H7 (cell line): Measurements from ENCODE around the gene NOL9. TPM values are rescaled to one million over a fixed set of nuclear protein-coding genes. Genes with fewer than 3 reads are reported as not detected.
A peak's percentile ranks its signal among the peaks of the same experiment; 100 is the strongest.

ENCODE experiments used
- DNase-seq: peaks from one replicate; pipeline ENCODE4 v3.0.0; 2012
- H3K27me3 ChIP-seq: 2 replicates; pipeline ENCODE4 v1.6.0; 2011; ENCODE audit warnings: mild to moderate bottlenecking, low read length; ENCODE audit not compliant: control insufficient read depth, insufficient read depth
- H3K36me3 ChIP-seq: replicated peaks from 2 replicates; pipeline ENCODE4 v1.5.1; 2011; ENCODE audit warnings: low read length; ENCODE audit not compliant: control insufficient read depth, insufficient read depth
- H3K4me3 ChIP-seq: 2 replicates; pipeline ENCODE4 v1.5.1; 2011; ENCODE audit warnings: low read depth, mild to moderate bottlenecking, control low read depth, low read length, moderate library complexity; ENCODE audit not compliant: insufficient read depth
- total RNA-seq: library from RNA; depleted of rRNA; stranded (reverse); fragments of >200 nt; shearing (Covaris generic); gene quantifications from 2 replicates; pipeline ENCODE4 v1.2.3, GENCODE V29; 2014

NOL9 gene
- total RNA-seq, 1 experiment from 2014 or later: 32.7 TPM

DNA sequence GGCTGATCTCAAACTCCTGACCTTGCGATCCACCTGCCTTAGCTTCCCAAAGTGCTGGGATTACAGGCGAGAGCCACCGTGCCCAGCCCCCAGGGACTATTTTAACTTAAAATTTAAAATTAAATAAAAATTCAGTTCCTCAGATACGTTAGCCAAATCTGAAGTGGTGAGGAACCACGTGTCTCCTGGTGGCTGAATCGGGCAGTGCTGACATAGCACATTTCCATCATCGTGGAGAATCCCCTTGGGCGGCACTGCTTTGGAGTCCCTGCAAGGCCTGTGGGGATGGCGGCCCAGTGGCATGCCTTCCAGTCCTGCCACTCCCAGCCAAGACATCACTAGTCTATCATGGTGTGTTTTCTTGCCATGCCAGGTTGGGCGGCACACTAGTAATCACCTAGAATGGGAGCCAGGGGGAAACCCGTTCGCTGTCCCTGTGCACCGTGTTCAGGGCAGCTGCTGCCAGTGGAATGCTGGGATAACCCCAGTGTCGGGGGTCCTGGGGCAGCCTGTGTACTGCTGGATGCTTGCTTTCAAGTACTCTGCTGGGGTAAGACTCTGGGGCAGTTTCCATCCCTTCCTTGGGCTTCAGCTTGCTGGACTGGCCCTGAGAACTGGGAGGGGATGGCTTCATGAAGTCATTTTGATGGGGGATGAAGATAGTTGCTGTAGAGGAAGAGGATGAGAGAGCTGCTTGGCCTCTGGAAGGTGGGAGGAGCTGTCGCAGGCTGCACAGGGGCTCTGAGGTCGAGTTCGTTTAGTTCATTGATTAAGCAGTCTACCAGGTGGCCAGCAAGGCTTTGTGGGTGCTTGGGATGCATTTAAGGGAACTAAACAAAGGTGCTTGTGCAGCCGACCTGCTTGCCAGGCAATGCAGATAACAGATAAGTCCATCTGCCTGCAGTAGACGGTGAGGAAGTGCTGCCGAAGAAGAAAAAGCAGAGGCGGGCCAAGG is 30.1 kb upstream of the NOL9 start:
- Histone ChIP-seq H3K4me3 (no peak overlapping the region), H3K27me3 (no peaks in the 10 kb centered on the region), H3K36me3 (peaks cover 4% of the 10 kb centered on the region)
- DNase-seq: peak; percentile 69

DNA sequence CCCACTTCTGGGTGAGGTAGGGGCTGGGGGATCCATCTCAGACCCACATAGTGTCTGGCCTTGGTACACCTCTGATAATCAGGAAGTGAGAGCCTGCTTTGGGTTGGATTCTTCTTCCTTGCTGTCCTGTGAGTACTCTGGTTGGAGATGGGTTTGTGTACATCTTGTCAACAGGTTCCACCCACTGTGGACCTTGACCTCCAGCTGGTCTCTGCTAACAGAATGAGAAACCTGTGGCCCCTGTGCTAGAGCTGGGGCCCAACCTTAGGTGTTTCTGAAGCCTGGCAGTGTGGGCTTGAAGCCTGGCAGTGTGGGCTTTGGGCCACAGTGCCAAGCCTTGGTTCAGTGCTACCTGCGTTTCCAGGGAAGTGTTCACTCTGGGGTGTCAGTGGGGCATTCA is 28.1 kb upstream of the NOL9 start:
- no peaks in the 10 kb centered on the region; the same call in none of the 2 replicates for H3K36me3 ChIP-seq
- DNase-seq: no peak
- no peaks in the 10 kb centered on the region for H3K27me3 ChIP-seq
- H3K4me3 ChIP-seq: no peak overlapping the region

GRCh38 chr1:6581561-6582305 is 27.4 kb upstream of the NOL9 start:
- H3K36me3 ChIP-seq: no peaks in the 10 kb centered on the region; the same call in none of the 2 replicates
- no peak for DNase-seq
- no peak overlapping the region for H3K4me3 ChIP-seq
- no peaks in the 10 kb centered on the region for H3K27me3 ChIP-seq

- Histone ChIP-seq H3K4me3 (peak overlapping the region; percentile 97), H3K27me3 (no peaks in the 10 kb centered on the region), H3K36me3 (no peaks in the 10 kb centered on the region; the same call in none of the 2 replicates)
- peak; percentile 71 for DNase-seq
Measured at GRCh38 chr1:6580593-6581409, 26.5 kb upstream of the NOL9 start.

DNA sequence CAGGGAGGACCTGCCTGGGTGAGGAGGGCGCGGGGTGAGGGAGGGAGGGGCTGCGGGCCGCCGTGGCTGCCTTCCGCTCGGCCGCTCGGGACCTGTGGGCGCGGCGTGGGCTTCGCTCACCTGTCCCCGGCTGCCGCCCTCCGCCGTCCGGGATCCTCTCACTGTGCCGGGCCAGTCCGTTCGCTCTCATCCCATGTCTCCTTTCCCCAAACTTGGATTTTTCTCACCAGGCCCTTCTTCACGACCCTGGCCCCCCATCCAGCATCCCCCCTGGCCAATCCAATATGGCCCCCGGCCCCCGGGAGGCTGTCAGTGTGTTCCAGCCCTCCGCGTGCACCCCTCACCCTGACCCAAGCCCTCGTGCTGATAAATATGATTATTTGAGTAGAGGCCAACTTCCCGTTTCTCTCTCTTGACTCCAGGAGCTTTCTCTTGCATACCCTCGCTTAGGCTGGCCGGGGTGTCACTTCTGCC is 25.8 kb upstream of the NOL9 start:
- DNase-seq: no peak
- Histone ChIP-seq H3K27me3 (no peaks in the 10 kb centered on the region), H3K4me3 (peak overlapping the region; percentile 97), H3K36me3 (no peaks in the 10 kb centered on the region; the same call in none of the 2 replicates)

GRCh38 chr1:6579374-6580118 is 25.2 kb upstream of the NOL9 start, which contains the start of gene ZBTB48:
TSS of gene ZBTB48 (plus strand) at chr1:6579994. CDS start at chr1:6580610, 616 bp downstream.
- Histone ChIP-seq H3K36me3 (no peaks in the 10 kb centered on the region; the same call in none of the 2 replicates), H3K27me3 (no peaks in the 10 kb centered on the region), H3K4me3 (peak within 1 kb of the TSS; percentile 97)
- peak; percentile 100 for DNase-seq

GRCh38 chr1:6578624-6579373 is 24.5 kb upstream of the NOL9 start:
- peak; percentile 60 for DNase-seq
- Histone ChIP-seq H3K36me3 (no peaks in the 10 kb centered on the region; the same call in none of the 2 replicates), H3K4me3 (no peak overlapping the region), H3K27me3 (no peaks in the 10 kb centered on the region)

DNA sequence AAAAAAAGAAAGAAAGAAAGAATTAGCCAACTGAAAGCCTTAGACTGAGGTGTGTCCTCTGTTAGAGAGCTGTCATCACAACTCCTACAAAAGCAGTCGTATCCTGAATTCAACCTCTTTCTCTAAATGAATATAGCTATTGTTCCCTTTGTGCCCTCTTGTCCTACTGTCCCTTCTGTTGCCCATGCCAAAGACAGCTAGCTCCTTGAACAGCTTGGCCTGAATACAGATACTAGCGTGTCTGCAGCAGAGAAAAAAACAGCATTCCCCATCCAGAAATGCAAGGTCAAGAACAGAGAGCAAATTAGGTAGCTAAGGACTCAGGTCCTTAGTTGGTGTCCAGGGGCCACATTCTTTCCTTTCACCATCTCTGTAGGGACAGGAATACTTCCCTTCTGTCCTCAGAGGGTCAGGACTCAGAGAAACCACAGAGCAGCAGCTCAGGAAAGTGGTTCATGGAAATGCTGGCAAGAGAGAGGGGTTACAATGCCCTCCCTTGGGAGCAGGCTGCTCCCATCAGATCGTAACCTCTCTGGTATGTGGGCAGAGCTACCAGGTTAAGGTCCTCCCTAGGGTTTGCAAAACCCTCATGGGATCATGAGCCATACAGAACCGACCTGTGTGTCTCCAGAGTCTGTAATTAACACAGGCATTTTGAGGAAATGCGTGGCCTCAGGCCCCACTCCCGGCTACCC is 23.7 kb upstream of the NOL9 start:
- Histone ChIP-seq H3K4me3 (no peak overlapping the region), H3K36me3 (no peaks in the 10 kb centered on the region; the same call in none of the 2 replicates), H3K27me3 (no peaks in the 10 kb centered on the region)
- peak; percentile 41 for DNase-seq

- H3K4me3 ChIP-seq: no peak overlapping the region
- peaks cover 6% of the 10 kb centered on the region; the same call in 1 of the 2 replicates for H3K27me3 ChIP-seq
- DNase-seq: peak; percentile 43
- no peaks in the 10 kb centered on the region for H3K36me3 ChIP-seq
Measured at GRCh38 chr1:6574818-6575217, 20.5 kb upstream of the NOL9 start.

GRCh38 chr1:6574025-6574620 is 19.8 kb upstream of the NOL9 start:
- H3K36me3 ChIP-seq: no peaks in the 10 kb centered on the region
- DNase-seq: peak; percentile 58
- no peak overlapping the region for H3K4me3 ChIP-seq
- peaks cover 8% of the 10 kb centered on the region; the same call in 1 of the 2 replicates for H3K27me3 ChIP-seq

GRCh38 chr1:6572653-6573383 is 18.5 kb upstream of the NOL9 start:
- peaks cover 8% of the 10 kb centered on the region; the same call in 1 of the 2 replicates for H3K27me3 ChIP-seq
- no peaks in the 10 kb centered on the region for H3K36me3 ChIP-seq
- no peak overlapping the region for H3K4me3 ChIP-seq
- peak; percentile 57 for DNase-seq
